Panc1 (cell line): ENCODE results near the gene DAB2.

Source experiments
- POLR2AphosphoS5 ChIP-seq: IDR thresholded peaks from 2 replicates; pipeline ENCODE4 v1.6.1; 2012; ENCODE audit warnings: mild to moderate bottlenecking, low read depth, low read length, moderate library complexity
- REST ChIP-seq, 2 experiments: IDR thresholded peaks; 2 replicates each; pipeline ENCODE4 v1.6.1; 2011 to 2012; ENCODE audit warnings: low read depth in 2 of 2, control low read depth in 1 of 2, low read length in 1 of 2, mild to moderate bottlenecking in 1 of 2, moderate library complexity in 1 of 2; ENCODE audit not compliant: insufficient read depth in 1 of 2
- TF ChIP-seq, protein P1 (sequence below): fragments of 450-650 bp; IDR thresholded peaks from 2 replicates; pipeline ENCODE4 v1.5.1; 2017; ENCODE audit warnings: mild to moderate bottlenecking

- TF ChIP-seq, protein P1, sequence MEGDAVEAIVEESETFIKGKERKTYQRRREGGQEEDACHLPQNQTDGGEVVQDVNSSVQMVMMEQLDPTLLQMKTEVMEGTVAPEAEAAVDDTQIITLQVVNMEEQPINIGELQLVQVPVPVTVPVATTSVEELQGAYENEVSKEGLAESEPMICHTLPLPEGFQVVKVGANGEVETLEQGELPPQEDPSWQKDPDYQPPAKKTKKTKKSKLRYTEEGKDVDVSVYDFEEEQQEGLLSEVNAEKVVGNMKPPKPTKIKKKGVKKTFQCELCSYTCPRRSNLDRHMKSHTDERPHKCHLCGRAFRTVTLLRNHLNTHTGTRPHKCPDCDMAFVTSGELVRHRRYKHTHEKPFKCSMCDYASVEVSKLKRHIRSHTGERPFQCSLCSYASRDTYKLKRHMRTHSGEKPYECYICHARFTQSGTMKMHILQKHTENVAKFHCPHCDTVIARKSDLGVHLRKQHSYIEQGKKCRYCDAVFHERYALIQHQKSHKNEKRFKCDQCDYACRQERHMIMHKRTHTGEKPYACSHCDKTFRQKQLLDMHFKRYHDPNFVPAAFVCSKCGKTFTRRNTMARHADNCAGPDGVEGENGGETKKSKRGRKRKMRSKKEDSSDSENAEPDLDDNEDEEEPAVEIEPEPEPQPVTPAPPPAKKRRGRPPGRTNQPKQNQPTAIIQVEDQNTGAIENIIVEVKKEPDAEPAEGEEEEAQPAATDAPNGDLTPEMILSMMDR: no peak
- TF ChIP-seq POLR2AphosphoS5: no peak
- no peak for TF ChIP-seq REST (IDR thresholded peaks at IDR 0.05; ENCODE audit: insufficient read depth in 1 of 2, low read depth in 2 of 2, low read length in 1 of 2)
Measured at GRCh38 chr5:39464088-39464487, 39.3 kb upstream of the DAB2 start.
